Effector CD8-positive, alpha-beta T cell (primary cell): ENCODE results near the gene ULK4.
"Not testable (repeated sequence)": the region's sequence is repeated elsewhere in the genome, so short reads cannot be mapped to it uniquely, and the experiment has no call there.

ENCODE experiments used
- DNase-seq: peaks from one replicate; lab custom pipeline; 2025; lab: John Stamatoyannopoulos, UW

The ULK4 gene

GRCh38 chr3:41867533-41867932, 94.4 kb downstream of the ULK4 start:
- no peak for DNase-seq

- DNase-seq = no peak
Observed at GRCh38 chr3:41866298-41866697, 95.6 kb downstream of the ULK4 start.

- DNase-seq = no peak
Observed at GRCh38 chr3:41863024-41863423, 98.9 kb downstream of the ULK4 start.

GRCh38 chr3:41860489-41860888, 101.4 kb downstream of the ULK4 start:
- DNase-seq = not testable (repeated sequence)

- DNase-seq = no peak
Observed at GRCh38 chr3:41854956-41855355, 106.9 kb downstream of the ULK4 start.

DNA sequence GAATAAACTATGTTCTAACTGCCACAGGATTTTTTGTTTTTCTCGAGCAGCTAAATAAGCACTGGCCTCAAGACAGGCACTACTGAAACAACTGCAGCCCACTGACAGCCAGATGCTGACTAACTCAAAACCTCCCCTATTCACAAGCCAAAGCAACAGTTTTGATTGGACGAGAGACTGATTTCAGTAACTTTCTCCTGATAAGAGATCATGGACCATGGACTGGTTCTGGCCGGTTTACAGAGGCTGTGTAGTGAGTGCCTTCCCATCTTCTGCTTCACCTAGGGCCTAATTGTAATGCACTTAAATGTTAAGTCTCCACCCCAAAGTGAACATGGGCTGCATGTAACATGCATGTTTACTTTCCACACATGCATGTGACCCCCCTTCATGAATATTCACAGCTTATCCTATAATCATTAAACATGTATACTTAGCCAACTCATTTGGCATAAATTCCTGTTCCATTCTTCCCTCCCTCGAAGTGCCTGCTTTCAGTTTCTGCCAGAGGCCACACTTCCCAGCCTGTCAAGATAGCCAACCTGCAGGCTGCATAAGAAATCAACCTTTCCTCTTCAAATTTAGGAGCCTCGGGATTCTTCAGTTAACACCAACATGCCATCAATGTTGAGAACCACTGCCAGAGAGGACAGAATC, 108.2 kb downstream of the ULK4 start:
- no peak for DNase-seq

DNA sequence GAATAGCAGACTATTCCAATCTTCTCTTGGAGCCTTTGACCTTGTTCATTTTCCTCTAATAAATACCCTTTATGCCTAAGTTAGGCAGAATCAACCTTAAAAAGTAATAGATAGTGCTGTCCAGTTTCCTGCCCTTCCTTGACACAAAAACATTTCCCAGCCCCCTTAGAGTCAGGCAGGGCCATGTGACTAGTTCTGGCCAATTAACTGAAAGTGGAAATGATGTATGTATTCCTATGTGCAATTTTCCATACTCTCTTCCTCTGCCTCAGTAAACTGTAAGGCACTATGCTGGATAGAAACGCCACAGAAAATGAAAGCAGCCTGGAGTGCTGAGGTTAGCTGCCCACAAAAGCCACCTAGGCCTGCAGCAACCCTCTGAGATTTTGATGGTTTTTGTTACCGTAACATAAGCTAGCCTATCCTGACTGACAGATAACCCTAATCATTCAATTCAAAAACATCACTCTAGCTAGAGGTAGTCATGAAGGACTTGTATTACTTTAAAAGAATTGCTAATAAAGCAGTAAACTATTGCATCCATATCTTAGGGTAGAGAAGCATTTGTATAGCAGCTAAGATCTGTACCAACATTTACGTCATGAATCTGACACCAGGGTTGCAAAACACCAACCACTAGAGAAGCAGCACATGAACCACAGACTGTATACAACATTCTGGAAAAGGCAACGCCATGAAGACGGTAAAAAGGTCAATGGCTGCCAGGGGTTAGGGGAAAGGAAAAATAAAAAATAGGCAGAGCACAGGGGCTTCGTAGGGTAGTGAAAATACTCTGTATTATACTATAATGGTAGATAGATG, 112.9 kb downstream of the ULK4 start:
- no peak for DNase-seq

GRCh38 chr3:41847679-41848078, 114.2 kb downstream of the ULK4 start:
- DNase-seq = no peak

DNA sequence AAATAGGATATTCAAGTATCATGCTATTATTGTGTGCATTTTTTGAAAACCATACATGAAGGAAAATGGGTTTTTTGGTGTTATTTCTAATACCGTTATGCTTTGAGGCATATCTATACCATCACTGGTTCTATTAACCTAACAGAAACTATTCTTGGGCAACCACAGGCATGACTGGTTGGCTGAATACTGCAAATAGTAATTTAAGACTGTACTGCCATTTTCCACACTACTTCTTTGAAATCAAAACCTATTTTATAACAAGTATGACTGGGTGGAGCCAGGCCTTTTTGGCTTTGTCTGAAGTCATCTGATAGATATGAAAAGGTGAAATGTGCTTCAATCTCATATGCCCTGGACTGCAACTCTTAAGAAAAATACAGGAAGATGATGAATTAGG, 115.1 kb downstream of the ULK4 start:
- DNase-seq = no peak

DNA sequence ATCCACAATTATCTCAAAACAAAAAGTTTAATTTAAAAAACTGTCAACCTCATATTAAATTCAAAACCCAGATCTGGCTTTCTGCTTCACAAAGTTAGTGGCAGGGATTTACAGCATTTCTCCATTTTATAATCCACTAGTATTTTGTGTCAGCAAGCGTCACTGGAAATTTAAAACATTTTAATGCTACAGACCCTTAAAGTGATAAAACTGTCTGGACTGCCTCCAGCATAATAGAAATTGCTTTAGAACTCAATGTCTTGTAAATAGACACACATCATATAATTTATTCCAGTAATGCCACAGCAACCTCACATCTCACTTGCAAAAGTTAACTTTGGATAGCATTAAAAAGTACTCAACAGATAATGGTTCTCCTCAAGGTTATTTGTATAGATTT, 116.1 kb downstream of the ULK4 start:
- no peak for DNase-seq

GRCh38 chr3:41844256-41844655, 117.6 kb downstream of the ULK4 start:
- DNase-seq = not testable (repeated sequence)

GRCh38 chr3:41840936-41841668, 120.8 kb downstream of the ULK4 start:
- DNase-seq = not testable (repeated sequence)

- no peak for DNase-seq
Observed at GRCh38 chr3:41836360-41837134, 125.4 kb downstream of the ULK4 start.

GRCh38 chr3:41833628-41834027, 128.3 kb downstream of the ULK4 start:
- DNase-seq = no peak

GRCh38 chr3:41819236-41819635, 142.7 kb downstream of the ULK4 start:
- no peak for DNase-seq

GRCh38 chr3:41808618-41809017, 153.3 kb downstream of the ULK4 start:
- DNase-seq = no peak

- no peak for DNase-seq
Observed at GRCh38 chr3:41808152-41808551, 153.8 kb downstream of the ULK4 start.

- DNase-seq = no peak
Observed at GRCh38 chr3:41794748-41795589, 166.9 kb downstream of the ULK4 start.

- no peak for DNase-seq
Observed at GRCh38 chr3:41792806-41793205, 169.1 kb downstream of the ULK4 start.

DNA sequence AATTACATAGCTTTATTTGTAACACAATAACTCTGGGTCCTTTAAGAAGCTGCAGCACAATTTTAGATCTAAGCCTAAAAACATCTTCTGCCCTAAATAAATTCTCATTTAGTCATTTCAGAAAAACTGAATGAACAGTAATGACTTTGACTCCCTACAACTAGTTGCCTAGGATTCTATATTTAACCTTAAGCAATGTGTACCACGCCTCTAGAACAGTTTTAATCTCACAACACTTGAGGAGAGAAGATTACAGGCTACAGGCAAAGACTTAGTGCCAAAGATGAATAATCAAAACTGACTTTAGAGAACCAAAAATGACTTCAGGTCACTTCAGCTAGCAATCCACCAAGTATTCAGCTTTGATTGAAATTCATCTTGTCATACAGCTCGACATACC, 192.8 kb downstream of the ULK4 start:
- no peak for DNase-seq

- DNase-seq = no peak
Observed at GRCh38 chr3:41768363-41768762, 193.5 kb downstream of the ULK4 start.
